H1 (cell line): ENCODE measurements around the gene DISP3. TPM values are rescaled to one million over a fixed set of nuclear protein-coding genes. Genes with fewer than 3 reads are reported as not detected.

Source experiments
- BCL11A ChIP-seq, 2 experiments: IDR thresholded peaks; one replicate each; pipeline ENCODE4 v1.6.1; 2011; ENCODE audit warnings: low read depth in 2 of 2, low read length in 2 of 2, mild to moderate bottlenecking in 2 of 2
- CHD7 ChIP-seq: fragments of 300-600 bp; sonication (generic); IDR thresholded peaks from 2 replicates; pipeline ENCODE4 v1.7.1; 2012; ENCODE audit warnings: low read length, moderate library complexity, mild to moderate bottlenecking, inconsistent platforms; ENCODE audit not compliant: insufficient replicate concordance
- KDM4A ChIP-seq: IDR thresholded peaks from one replicate; pipeline ENCODE4 v1.7.1; 2012; ENCODE audit warnings: low read depth, mild to moderate bottlenecking, moderate library complexity, low read length, inconsistent platforms; ENCODE audit not compliant: severe bottlenecking
- MAX ChIP-seq: IDR thresholded peaks from 2 replicates; pipeline ENCODE4 v1.6.1; 2012; ENCODE audit warnings: inconsistent platforms
- NRF1 ChIP-seq: IDR thresholded peaks from 2 replicates; pipeline ENCODE4 v1.6.1; 2011; ENCODE audit warnings: mild to moderate bottlenecking, low read depth, low read length, improper control_type of control experiment
- RFX5 ChIP-seq: IDR thresholded peaks from 2 replicates; pipeline ENCODE4 v1.6.1; 2011; ENCODE audit warnings: low read depth, low read length, improper control_type of control experiment, borderline replicate concordance
- polyA plus RNA-seq, 7 experiments: library from polyadenylated mRNA; depleted of rRNA in 3 of 7; stranded (reverse) in 5 of 7; unstranded in 2 of 7; fragments of >200 nt in 5 of 7; fragments of 200-250 nt in 2 of 7; gene quantifications; 1 replicate in 5 of 7; 2 replicates in 1 of 7; 4 replicates in 1 of 7; pipeline versions ENCODE4 v1.2.1 to v1.2.3, GENCODE V29; 2011 to 2013; ENCODE audit warnings: missing spikeins in 2 of 7, mixed read lengths in 2 of 7
- total RNA-seq: library from RNA; stranded (reverse); fragmentation: NEBNext Ultra II Directional; extraction: Animal tissue kit (Norgen Biotek cat#: 25700); gene quantifications from 2 replicates; pipeline ENCODE4 v1.2.1, GENCODE V29; 2021

Gene DISP3
- total and polyA plus RNA-seq, 2 of the 8 experiments (the other 6 are each of a cell fraction or from before 2014, with no cell fraction given) = 3.4 to 4.6 TPM

GRCh38 chr1:11434926-11435325, 44.0 kb upstream of the DISP3 start (continued):
- no peak for TF ChIP-seq KDM4A
- TF ChIP-seq CHD7 = no peak
- no peak for TF ChIP-seq MAX
- TF ChIP-seq NRF1 = no peak
- TF ChIP-seq BCL11A (IDR thresholded peaks at IDR 0.05; ENCODE audit: low read depth in 2 of 2, low read length in 2 of 2) = no peak
- TF ChIP-seq RFX5 = no peak
